GM21786 (cell line): Measurements from ENCODE around the gene MAML3.

Experiments used
- ATAC-seq: cut with Tn5 transposase; IDR thresholded peaks from one replicate; pipeline ENCODE4 v1.9.1; 2021; ENCODE audit not compliant: unreplicated experiment

The MAML3 gene

DNA sequence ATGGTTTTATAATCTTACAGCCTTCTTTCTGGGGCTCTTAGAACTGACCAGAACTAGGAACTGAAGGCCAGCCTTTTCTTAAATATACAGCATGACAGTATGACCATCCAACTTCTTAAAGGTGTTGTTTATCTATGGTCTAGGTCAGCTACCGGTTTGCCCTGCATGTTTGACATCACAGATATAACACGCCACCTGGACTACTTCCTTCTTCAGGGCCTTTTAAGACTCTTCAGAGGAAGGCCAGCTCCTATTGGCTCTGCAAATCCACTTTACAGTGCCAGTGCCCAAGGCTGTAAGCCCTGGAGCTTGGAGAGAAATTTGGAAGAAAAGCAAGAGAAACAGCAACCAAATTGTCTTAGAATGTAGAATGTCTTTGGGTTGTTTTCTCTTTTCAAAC is 302.9 kb downstream of the MAML3 start:
- no peak for ATAC-seq

DNA sequence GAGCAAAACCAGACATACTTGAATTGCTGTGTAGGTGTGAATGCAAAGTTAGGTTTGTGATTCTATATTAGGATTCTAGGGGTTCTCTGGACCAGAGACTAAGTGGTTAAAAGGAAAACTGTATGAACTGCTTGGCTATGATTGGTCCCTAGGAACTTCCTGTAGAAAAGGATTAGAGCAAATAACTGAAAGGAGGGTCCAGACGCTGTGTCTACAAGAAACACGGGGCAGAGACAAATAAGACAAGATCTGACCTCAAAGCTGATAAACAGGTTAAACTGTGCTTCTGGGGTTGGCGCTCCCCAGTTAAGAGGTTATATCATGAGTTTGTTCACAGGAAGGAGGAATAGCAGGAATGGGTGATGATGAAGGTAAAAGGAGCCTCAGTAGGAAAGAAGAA is 304.8 kb downstream of the MAML3 start:
- no peak for ATAC-seq

GRCh38 chr4:139848028-139848427 is 306.0 kb downstream of the MAML3 start:
- ATAC-seq = no peak

DNA sequence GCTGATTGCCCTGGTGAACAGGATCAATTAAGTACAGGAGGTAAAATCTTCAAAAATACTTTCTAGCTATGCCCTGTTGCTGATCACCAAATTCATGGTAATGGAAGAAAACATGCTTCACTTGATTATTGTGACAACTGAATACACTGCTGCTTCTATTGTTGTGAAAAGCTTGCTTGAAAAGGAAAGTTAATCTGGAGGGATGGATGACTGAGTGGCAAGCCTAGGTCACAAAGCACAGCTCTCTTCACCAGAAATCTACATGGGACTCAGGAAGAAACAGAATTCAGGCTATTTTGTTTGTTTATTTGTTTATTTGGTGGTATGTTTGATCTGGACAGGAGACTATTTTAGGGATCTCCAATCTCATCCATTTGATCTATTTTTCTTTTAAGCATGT is 306.4 kb downstream of the MAML3 start:
- no peak for ATAC-seq

DNA sequence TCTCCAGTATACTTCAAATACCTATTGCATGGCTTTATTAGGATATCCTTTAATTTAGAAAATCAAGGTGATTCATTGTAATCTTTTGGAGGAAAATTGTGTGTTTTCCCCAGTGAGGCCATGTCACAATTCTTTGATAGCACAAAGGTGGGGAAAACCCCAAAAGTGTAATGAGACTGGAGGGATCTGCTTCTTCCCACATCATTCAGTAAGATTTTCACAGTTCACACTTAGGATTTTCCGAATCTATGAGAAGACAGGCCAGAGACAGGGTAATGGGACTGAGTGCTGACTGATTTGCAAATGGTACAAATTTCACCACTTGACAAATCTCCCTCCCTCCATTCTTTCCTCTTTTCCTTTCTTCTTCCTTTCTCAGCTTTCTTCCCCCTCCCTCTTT is 307.2 kb downstream of the MAML3 start:
- ATAC-seq = no peak

DNA sequence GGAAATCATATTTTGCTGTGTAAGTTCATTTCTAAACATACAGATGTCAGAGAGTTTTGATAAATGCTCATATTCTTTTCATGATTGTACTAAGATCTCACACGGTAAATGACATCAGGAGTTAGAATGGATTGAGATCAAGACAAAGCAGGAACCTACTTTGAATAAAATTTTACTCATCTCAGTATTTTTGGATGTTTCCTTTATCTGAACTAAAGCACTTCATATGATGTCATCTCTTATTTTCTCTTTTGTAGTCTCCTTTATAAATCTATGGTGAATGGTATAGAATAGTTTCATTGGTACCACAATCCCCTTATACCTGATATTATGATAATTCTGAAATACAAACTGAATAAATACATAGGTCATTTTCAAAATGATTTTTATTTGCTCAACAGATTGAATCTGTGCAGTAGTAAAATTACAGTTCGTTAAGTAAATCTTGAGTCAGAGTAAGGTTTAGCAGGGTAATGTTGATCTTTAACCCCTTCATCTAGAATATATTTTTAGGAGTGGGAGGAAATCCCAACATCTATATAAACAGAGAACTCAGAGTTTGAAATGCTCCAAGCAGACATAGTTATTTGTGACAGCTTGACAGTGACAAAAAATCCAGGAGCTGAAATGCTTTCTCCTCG is 308.4 kb downstream of the MAML3 start:
- no peak for ATAC-seq

- ATAC-seq = no peak
Measured at GRCh38 chr4:139844459-139845036, 309.4 kb downstream of the MAML3 start.

GRCh38 chr4:139844057-139844456 is 309.9 kb downstream of the MAML3 start:
- ATAC-seq = no peak

DNA sequence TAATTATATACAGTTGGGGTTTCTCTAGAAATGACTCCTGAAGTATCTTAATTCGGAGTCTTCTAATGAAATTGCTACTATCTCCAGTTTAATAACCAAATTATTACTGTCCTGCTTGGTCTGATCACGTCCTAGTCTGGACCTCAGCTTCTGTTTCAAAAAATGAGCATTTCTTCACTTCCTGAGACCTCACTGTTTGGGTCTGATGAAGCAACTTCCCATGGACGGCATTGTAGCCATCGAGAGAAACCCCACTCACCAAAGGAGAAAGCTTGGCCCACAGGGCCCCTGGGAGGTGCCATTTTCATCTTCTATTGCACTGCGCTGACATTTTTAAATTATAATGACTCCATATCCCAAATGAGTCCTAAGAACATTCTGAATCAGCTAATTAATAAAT is 310.3 kb downstream of the MAML3 start:
- ATAC-seq = no peak

DNA sequence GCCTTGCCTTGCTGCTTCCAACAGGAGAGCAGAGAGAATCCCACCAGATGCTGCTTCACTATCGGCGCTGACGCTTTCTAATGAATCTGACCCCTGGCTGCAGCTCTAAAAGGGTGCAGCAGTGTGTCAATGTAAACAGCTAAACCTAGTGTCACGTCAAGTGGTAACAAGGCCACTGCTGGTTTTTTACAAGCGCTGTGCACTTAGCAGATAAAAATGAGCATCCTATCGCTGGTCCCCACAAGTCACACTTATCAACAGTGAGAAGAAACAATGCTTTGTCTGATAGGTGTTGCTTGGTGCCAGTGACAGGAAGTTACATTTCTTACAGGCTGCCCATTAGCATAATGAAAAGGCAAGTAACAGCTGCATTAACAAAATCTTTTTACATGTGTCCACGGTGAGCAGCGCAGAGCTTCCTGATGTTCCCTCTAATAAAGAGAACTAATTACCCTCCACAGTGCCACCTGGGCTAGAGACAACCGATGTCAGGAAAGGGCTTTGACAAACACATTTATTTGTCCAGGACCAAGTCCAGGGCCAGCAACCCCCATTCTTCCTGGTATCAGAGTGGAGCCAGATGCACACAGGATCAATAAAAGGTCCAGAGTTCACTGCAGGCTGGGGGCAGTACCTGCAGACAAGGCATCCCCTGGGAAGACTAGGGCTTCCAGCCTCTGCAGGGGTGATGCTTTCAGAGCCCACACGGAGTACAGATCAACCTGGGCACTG is 312.4 kb downstream of the MAML3 start:
- ATAC-seq = no peak

GRCh38 chr4:139840773-139841172 is 313.2 kb downstream of the MAML3 start:
- ATAC-seq = no peak

GRCh38 chr4:139839403-139840031 is 314.5 kb downstream of the MAML3 start:
- no peak for ATAC-seq

GRCh38 chr4:139838811-139839210 is 315.2 kb downstream of the MAML3 start:
- ATAC-seq = no peak

GRCh38 chr4:139834981-139835391 is 319.0 kb downstream of the MAML3 start:
- ATAC-seq = no peak

DNA sequence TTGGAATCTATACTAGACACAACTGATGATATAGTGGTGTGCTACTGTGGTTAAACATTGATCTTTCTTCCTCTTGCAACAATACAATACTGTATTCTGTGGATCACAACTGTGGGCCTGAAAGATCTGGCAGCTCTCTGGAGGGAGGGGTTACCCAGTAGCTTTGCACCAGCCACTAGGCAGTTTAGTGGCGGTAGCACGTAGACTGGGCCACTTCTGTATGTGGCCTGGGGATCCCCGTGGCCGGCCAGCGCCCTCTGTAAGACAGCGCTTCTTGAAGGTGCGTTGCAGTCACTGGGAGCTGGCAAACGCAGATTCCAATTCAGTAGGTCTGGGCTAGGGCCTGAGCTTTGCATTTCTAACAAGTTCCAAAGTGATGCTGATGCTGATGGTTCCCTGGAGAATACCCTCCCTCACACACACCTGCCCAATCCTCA is 319.7 kb downstream of the MAML3 start:
- ATAC-seq = no peak

GRCh38 chr4:139833151-139833910 is 320.7 kb downstream of the MAML3 start:
- ATAC-seq = no peak

DNA sequence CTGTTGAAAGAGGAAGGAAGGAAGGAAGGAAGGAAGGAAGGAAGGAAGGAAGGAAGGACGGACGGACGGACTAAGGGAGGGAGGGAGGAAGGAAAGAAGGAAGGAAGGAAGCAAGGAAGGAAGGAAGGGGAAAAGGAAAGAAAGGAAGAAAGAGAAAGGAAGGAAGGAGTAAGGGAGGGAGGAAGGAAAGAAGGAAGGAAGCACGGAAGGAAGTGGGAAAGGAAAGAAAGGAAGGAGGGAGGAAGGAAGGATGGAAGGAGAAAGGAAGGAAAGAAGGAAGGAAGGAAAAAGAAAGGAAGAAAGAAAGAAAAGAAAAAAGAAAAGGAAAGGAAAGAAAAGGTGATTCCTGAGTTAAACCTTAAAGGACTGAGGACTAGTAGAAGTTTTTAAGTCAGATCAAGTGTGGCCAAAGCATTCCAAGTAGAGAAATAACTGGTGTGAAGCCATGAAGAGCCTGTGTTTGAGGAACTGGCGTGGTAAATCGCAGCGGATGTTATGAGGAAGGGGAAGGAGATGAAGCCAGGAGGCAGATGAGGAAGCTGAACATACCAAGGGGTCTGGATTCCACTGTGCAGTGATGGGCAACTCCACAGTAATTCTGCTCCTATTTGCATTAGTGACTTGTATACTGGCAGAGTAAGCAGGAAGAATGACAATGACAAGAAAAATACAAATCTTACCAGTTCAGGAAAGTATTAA is 324.9 kb downstream of the MAML3 start:
- no peak for ATAC-seq

GRCh38 chr4:139826426-139826825 is 327.6 kb downstream of the MAML3 start:
- no peak for ATAC-seq

DNA sequence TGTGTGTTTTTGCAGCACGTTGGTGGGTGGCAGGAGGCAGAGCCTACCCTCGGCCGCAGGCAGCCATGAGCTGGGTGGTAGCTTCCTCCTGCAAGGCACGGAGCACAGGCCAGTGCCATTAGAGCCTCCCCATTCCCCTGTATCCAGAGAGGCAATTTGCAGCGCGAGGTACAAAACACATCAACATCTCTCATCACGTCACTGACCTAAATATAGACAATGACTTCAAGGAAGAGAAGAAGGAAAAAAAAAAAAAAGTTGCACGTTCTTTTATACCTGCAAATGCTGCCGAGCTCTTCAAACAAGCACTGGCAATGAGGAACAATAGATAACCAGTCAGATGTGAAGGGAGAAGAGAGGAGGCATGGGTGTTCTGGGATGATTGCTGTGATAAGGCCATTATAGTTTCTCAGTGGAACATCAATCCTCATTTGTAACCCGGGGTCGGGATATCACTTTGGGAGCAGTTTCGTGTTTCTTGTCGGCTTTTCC is 328.4 kb downstream of the MAML3 start:
- ATAC-seq = no peak

DNA sequence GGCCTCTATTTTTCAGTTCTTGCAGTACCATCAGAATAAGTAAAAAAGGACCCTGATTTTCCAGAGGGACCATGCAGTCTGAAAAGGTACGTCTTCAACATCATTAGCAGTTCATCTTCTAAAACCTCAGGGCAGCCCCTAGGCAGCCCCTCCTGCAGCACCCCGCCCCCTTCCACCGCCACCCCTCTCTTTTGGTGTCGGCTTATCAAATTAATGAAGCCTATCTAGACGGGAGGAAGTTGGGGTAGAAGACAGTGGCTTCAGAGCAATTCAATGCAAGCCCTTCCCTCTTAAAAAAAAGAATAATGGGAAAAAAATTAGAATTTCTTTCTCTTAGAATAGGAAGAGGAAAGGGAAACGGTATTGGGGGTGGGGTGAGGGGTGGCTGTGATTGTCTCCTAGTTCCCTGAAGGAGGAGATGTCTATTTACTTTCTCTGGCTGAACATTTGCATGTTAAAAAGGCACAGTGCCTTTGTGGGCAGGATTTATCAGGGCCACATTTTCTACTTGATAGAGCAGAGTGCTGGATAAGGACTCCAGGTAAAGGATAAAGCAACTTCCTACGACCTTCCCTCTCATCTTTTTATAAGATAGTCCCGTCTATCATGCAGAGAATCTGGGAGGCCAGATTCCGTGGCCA is 329.0 kb downstream of the MAML3 start:
- no peak for ATAC-seq
